Neural cell (in vitro differentiated cells): ENCODE measurements around the gene FAIM. TPM values are rescaled to one million over a fixed set of nuclear protein-coding genes. Genes with fewer than 3 reads are reported as not detected.

ENCODE experiments used
- H2AFZ ChIP-seq: fragments of 200-600, 300-800 bp; sonication (generic), shearing (Covaris generic); 2 replicates; pipeline ENCODE4 v1.6.0; 2014; ENCODE audit warnings: low read depth, mild to moderate bottlenecking, antibody characterized with exemption, low read length, moderate library complexity
- H3F3A ChIP-seq: fragments of 200-600 bp; shearing (Covaris generic); 2 replicates; pipeline ENCODE4 v1.6.1; 2016; ENCODE audit warnings: mild to moderate bottlenecking, moderate library complexity, mixed read lengths, antibody characterized with exemption, low read length; ENCODE audit not compliant: insufficient read depth, poor library complexity, severe bottlenecking
- H3K27ac ChIP-seq: fragments of 200-600, 300-800 bp; sonication (generic), shearing (Covaris generic); 2 replicates; pipeline ENCODE4 v1.5.1; 2014; ENCODE audit warnings: mild to moderate bottlenecking, low read length, moderate library complexity
- H3K27me3 ChIP-seq: fragments of 300-800, 200-600 bp; sonication (generic), shearing (Covaris generic); 2 replicates; pipeline ENCODE4 v1.6.0; 2014; ENCODE audit warnings: mild to moderate bottlenecking, low read depth, low read length, moderate library complexity; ENCODE audit not compliant: insufficient read depth
- H3K36me3 ChIP-seq: fragments of 300-800, 200-600 bp; sonication (generic), shearing (Covaris generic); 2 replicates; pipeline ENCODE4 v1.5.1; 2014; ENCODE audit warnings: mild to moderate bottlenecking, antibody characterized with exemption, low read length, moderate library complexity; ENCODE audit not compliant: insufficient read depth
- H3K4me2 ChIP-seq: fragments of 300-800, 200-600 bp; sonication (generic), shearing (Covaris generic); 2 replicates; pipeline ENCODE4 v1.6.0; 2014; ENCODE audit warnings: mild to moderate bottlenecking, low read length
- H3K4me3 ChIP-seq: fragments of 300-800, 200-600 bp; sonication (generic), shearing (Covaris generic); 2 replicates; pipeline ENCODE4 v1.5.1; 2014; ENCODE audit warnings: mild to moderate bottlenecking, low read length, moderate library complexity
- H3K79me2 ChIP-seq: fragments of 200-600 bp; shearing (Covaris generic); replicated peaks from 2 replicates; pipeline ENCODE4 v1.6.0; 2014; ENCODE audit warnings: mild to moderate bottlenecking, low read length, moderate library complexity; ENCODE audit not compliant: insufficient read depth
- H3K9ac ChIP-seq: fragments of 300-800, 200-600 bp; sonication (generic), shearing (Covaris generic); 2 replicates; pipeline ENCODE4 v1.6.1; 2016; ENCODE audit warnings: mild to moderate bottlenecking, low read length, mixed read lengths
- H3K9me2 ChIP-seq: fragments of 200-600 bp; shearing (Covaris generic); 2 replicates; pipeline ENCODE4 v1.6.1; 2016; ENCODE audit warnings: mild to moderate bottlenecking, low read length, mixed read lengths; ENCODE audit not compliant: insufficient read depth
- H3K9me3 ChIP-seq: fragments of 200-600, 300-800 bp; sonication (generic), shearing (Covaris generic); 2 replicates; pipeline ENCODE4 v1.6.1; 2016; ENCODE audit warnings: mild to moderate bottlenecking, mixed run types, low read length, moderate library complexity, mixed read lengths
- H4K20me1 ChIP-seq: fragments of 200-600 bp; shearing (Covaris generic); 2 replicates; pipeline ENCODE4 v1.6.1; 2016; ENCODE audit warnings: mild to moderate bottlenecking, mixed run types; ENCODE audit not compliant: insufficient read depth
- CTCF ChIP-seq: fragments of 450-650 bp; IDR thresholded peaks from 2 replicates; pipeline ENCODE4 v1.5.1; 2014; ENCODE audit warnings: antibody characterized with exemption, mild to moderate bottlenecking, moderate library complexity; ENCODE audit not compliant: poor library complexity, severe bottlenecking
- EP300 ChIP-seq: fragments of 450-650 bp; conservative IDR thresholded peaks from 2 replicates; pipeline ENCODE4 v1.6.1; 2014; ENCODE audit warnings: antibody characterized with exemption, mild to moderate bottlenecking, moderate library complexity; ENCODE audit not compliant: poor library complexity, severe bottlenecking
- EZH2 ChIP-seq: fragments of 200-600, 300-800 bp; shearing (Covaris generic), sonication (generic); IDR thresholded peaks from 2 replicates; pipeline ENCODE4 v1.6.1; 2014; ENCODE audit warnings: antibody characterized with exemption, low read length, borderline replicate concordance, mild to moderate bottlenecking; ENCODE audit not compliant: insufficient read depth, poor library complexity, severe bottlenecking
- MXI1 ChIP-seq: fragments of 450-650 bp; conservative IDR thresholded peaks from 2 replicates; pipeline ENCODE4 v1.6.1; 2014; ENCODE audit warnings: antibody characterized with exemption, mild to moderate bottlenecking; ENCODE audit not compliant: poor library complexity, severe bottlenecking
- POLR2AphosphoS5 ChIP-seq: IDR thresholded peaks from 2 replicates; pipeline ENCODE4 v1.6.1; 2012
- RAD21 ChIP-seq: fragments of 450-650 bp; conservative IDR thresholded peaks from 2 replicates; pipeline ENCODE4 v1.6.1; 2014; ENCODE audit warnings: antibody characterized with exemption, mild to moderate bottlenecking, moderate library complexity
- SMC3 ChIP-seq: fragments of 450-650 bp; conservative IDR thresholded peaks from 2 replicates; pipeline ENCODE4 v1.6.1; 2014; ENCODE audit warnings: antibody characterized with exemption, mild to moderate bottlenecking, moderate library complexity; ENCODE audit not compliant: poor library complexity
- TAF1 ChIP-seq: IDR thresholded peaks from 2 replicates; pipeline ENCODE4 v1.6.1; 2012; ENCODE audit warnings: low read depth
- polyA plus RNA-seq: library from polyadenylated mRNA; depleted of rRNA; stranded (reverse); fragments of >200 nt; gene quantifications from 2 replicates; pipeline ENCODE4 v1.2.3, GENCODE V29; 2014
- TF ChIP-seq, protein P1 (sequence below): IDR thresholded peaks from 2 replicates; pipeline ENCODE4 v1.6.1; 2012; ENCODE audit warnings: borderline replicate concordance

The FAIM gene
- polyA plus RNA-seq, 1 donor from 2014 or later = 3.1 TPM

DNA sequence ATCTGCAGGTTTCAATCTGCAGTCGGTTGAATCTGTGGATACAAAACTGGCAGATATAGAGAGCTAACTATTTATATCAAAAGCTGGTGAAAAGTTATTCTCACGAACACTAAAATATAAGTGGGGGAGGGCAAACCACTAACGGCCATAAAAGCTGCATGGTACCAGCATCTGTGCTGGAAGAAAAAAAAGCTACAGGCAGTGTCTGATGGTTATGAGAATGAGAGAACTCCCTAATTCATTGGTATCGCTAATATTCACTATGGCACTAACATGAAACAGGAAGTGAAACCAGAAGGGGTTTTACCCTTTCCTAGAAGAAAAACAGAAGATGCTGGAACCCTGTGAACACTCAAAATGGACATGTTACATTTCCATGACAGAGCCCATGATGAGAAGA, 30.4 kb upstream of the FAIM start:
- Histone ChIP-seq H3K27me3 (no peaks in the 10 kb centered on the region), H4K20me1 (no peaks in the 10 kb centered on the region), H3K36me3 (no peaks in the 10 kb centered on the region), H3K4me3 (no peak overlapping the region), H3K9me2 (no peaks in the 10 kb centered on the region), H3K4me2 (no peak overlapping the region), H3K79me2 (no peaks in the 10 kb centered on the region), H3K9me3 (no peaks in the 10 kb centered on the region), H3F3A (no peaks in the 10 kb centered on the region), H2AFZ (no peak overlapping the region), H3K9ac (no peak overlapping the region), H3K27ac (no peak overlapping the region)
- TF ChIP-seq TAF1 (no peak), POLR2AphosphoS5 (no peak), MXI1 (no peak), EP300 (no peak), RAD21 (no peak), SMC3 (no peak), EZH2 (no peak), CTCF (no peak)
- TF ChIP-seq, protein P1, sequence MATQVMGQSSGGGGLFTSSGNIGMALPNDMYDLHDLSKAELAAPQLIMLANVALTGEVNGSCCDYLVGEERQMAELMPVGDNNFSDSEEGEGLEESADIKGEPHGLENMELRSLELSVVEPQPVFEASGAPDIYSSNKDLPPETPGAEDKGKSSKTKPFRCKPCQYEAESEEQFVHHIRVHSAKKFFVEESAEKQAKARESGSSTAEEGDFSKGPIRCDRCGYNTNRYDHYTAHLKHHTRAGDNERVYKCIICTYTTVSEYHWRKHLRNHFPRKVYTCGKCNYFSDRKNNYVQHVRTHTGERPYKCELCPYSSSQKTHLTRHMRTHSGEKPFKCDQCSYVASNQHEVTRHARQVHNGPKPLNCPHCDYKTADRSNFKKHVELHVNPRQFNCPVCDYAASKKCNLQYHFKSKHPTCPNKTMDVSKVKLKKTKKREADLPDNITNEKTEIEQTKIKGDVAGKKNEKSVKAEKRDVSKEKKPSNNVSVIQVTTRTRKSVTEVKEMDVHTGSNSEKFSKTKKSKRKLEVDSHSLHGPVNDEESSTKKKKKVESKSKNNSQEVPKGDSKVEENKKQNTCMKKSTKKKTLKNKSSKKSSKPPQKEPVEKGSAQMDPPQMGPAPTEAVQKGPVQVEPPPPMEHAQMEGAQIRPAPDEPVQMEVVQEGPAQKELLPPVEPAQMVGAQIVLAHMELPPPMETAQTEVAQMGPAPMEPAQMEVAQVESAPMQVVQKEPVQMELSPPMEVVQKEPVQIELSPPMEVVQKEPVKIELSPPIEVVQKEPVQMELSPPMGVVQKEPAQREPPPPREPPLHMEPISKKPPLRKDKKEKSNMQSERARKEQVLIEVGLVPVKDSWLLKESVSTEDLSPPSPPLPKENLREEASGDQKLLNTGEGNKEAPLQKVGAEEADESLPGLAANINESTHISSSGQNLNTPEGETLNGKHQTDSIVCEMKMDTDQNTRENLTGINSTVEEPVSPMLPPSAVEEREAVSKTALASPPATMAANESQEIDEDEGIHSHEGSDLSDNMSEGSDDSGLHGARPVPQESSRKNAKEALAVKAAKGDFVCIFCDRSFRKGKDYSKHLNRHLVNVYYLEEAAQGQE = no peak

DNA sequence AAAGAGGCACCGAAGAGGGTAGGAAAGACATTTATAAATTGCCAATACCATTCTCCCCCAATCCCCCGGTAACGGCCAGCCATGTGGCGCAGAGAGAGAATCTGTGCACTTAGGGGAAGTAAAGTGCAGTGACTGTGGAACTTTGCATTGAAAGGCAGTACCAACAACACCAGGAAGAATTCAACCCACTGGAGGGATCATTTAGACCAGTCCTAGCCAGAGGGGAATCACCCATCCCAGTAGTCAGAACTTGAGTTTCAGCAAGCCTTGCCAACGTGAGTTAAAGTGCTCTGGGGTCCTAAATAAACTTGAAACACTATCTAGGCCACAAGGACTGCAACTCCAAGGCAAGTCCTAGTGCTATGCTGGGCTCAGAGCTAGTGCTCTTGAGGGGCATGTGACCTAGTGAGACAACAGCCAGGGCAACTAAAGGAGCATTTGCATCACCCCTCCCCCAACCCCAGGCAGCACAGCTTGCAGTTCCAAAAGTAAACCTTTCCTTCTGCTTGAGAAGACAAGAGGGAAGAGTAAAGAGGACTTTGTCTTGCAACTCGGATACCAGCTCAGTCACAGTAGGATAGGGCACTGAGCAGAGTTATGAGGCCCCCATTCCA, 29.5 kb upstream of the FAIM start:
- TF ChIP-seq CTCF (no peak), POLR2AphosphoS5 (no peak), TAF1 (no peak), SMC3 (no peak), MXI1 (no peak), EZH2 (no peak), RAD21 (no peak), EP300 (no peak)
- TF ChIP-seq, protein P1 = no peak
- H3K36me3 ChIP-seq = no peaks in the 10 kb centered on the region
- no peak overlapping the region for H2AFZ ChIP-seq
- H3K79me2 ChIP-seq = no peaks in the 10 kb centered on the region
- no peaks in the 10 kb centered on the region for H4K20me1 ChIP-seq
- no peaks in the 10 kb centered on the region for H3K9me2 ChIP-seq
- no peaks in the 10 kb centered on the region for H3K9me3 ChIP-seq
- no peak overlapping the region for H3K4me2 ChIP-seq
- H3F3A ChIP-seq = no peaks in the 10 kb centered on the region
- no peak overlapping the region for H3K9ac ChIP-seq
- no peak overlapping the region for H3K4me3 ChIP-seq
- no peaks in the 10 kb centered on the region for H3K27me3 ChIP-seq
- H3K27ac ChIP-seq = no peak overlapping the region
